SK-N-SH (cell line): Measurements from ENCODE around the gene INO80. TPM values are rescaled to one million over a fixed set of nuclear protein-coding genes. Genes with fewer than 3 reads are reported as not detected.
A peak's percentile ranks its signal among the peaks of the same experiment; 100 is the strongest.

Experiments
- CTCF ChIA-PET: fragments of 300-600, 350-600 bp; formaldehyde crosslinking; extraction: SDS; loops from one replicate; lab custom pipeline; 2021; lab: Yijun Ruan, JAX
- POLR2A ChIA-PET: fragments of 350-600 bp; sonication (Branson Sonifier 250); formaldehyde crosslinking; extraction: SDS; loops from one replicate; lab custom pipeline; 2020; ENCODE audit warnings: antibody characterized with exemption, inconsistent platforms; lab: Yijun Ruan, JAX
- DNase-seq: peaks from one replicate; pipeline ENCODE4 v3.0.0; 2012
- H2AFZ ChIP-seq: fragments of 200-600 bp; sonication (generic); 2 replicates; pipeline ENCODE4 v1.8.1; 2016; ENCODE audit warnings: antibody characterized with exemption, mild to moderate bottlenecking, low read depth
- H3F3A ChIP-seq: fragments of 200-600 bp; sonication (generic); replicated peaks from 2 replicates; pipeline ENCODE3; 2016; ENCODE audit warnings: antibody characterized with exemption, mild to moderate bottlenecking; ENCODE audit not compliant: insufficient read depth
- H3K27ac ChIP-seq, 2 experiments: fragments of 200-500 bp in 1 of 2; fragments of 200-600 bp in 1 of 2; sonication (Bioruptor generic) in 1 of 2; sonication (generic), shearing (Covaris generic) in 1 of 2; 2 replicates each; pipeline versions ENCODE4 v1.5.1 to v1.6.1; 2014 to 2016; ENCODE audit warnings: low read depth in 2 of 2, inconsistent platforms in 1 of 2, low read length in 1 of 2, mild to moderate bottlenecking in 1 of 2, mixed read lengths in 1 of 2
- H3K27me3 ChIP-seq: fragments of 200-600 bp; sonication (generic), shearing (Covaris generic); 2 replicates; pipeline ENCODE4 v1.6.1; 2016; ENCODE audit warnings: mixed run types; ENCODE audit not compliant: insufficient read depth
- H3K36me3 ChIP-seq, 2 experiments: fragments of 200-500 bp in 1 of 2; fragments of 200-600 bp in 1 of 2; sonication (Bioruptor generic) in 1 of 2; sonication (generic) in 1 of 2; replicated peaks in 1 of 2; 2 replicates each; pipeline versions ENCODE3 to v1.5.1; 2014 to 2016; ENCODE audit warnings: low read length in 1 of 2, mild to moderate bottlenecking in 1 of 2; ENCODE audit not compliant: insufficient read depth in 2 of 2, control insufficient read depth in 1 of 2
- H3K4me1 ChIP-seq, 2 experiments: fragments of 200-500 bp in 1 of 2; fragments of 200-600 bp in 1 of 2; sonication (Bioruptor generic) in 1 of 2; sonication (generic), shearing (Covaris generic) in 1 of 2; 2 replicates each; pipeline versions ENCODE4 v1.5.1 to v1.6.1; 2014 to 2016; ENCODE audit warnings: low read depth in 1 of 2, low read length in 1 of 2, mixed run types in 1 of 2; ENCODE audit not compliant: insufficient read depth in 2 of 2, control insufficient read depth in 1 of 2
- H3K4me2 ChIP-seq: fragments of 200-600 bp; sonication (generic), shearing (Covaris generic); 2 replicates; pipeline ENCODE4 v1.6.1; 2017; ENCODE audit warnings: mixed run types
- H3K4me3 ChIP-seq, 2 experiments: fragments of 200-500 bp in 1 of 2; fragments of 200-600 bp in 1 of 2; sonication (Bioruptor generic) in 1 of 2; sonication (generic), shearing (Covaris generic) in 1 of 2; 2 replicates each; pipeline versions ENCODE4 v1.5.1 to v1.8.1; 2014 to 2016; ENCODE audit warnings: low read depth in 2 of 2, inconsistent platforms in 1 of 2, low read length in 1 of 2, mild to moderate bottlenecking in 1 of 2, mixed read lengths in 1 of 2, moderate library complexity in 1 of 2
- H3K79me2 ChIP-seq: fragments of 200-600 bp; sonication (generic); 2 replicates; pipeline ENCODE4 v1.8.1; 2017; ENCODE audit warnings: mild to moderate bottlenecking; ENCODE audit not compliant: insufficient read depth
- H3K9ac ChIP-seq: fragments of 200-600 bp; sonication (generic); 2 replicates; pipeline ENCODE4 v1.6.1; 2017; ENCODE audit warnings: mixed run types
- H3K9me2 ChIP-seq: fragments of 200-600 bp; sonication (generic); 2 replicates; pipeline ENCODE4 v1.6.1; 2017; ENCODE audit warnings: mixed run types
- H3K9me3 ChIP-seq: fragments of 200-600 bp; sonication (generic); 2 replicates; pipeline ENCODE4 v1.6.1; 2017; ENCODE audit warnings: mixed run types, mild to moderate bottlenecking, moderate library complexity
- H4K20me1 ChIP-seq: fragments of 200-600 bp; sonication (generic); 2 replicates; pipeline ENCODE4 v1.6.1; 2017; ENCODE audit warnings: mild to moderate bottlenecking, mixed run types; ENCODE audit not compliant: insufficient read depth
- CHD2 ChIP-seq: fragments of 150-350 bp; IDR thresholded peaks from 2 replicates; pipeline ENCODE4 v1.6.1; 2018; ENCODE audit warnings: low read length; ENCODE audit not compliant: partially characterized antibody
- ELF1 ChIP-seq: IDR thresholded peaks from 2 replicates; pipeline ENCODE4 v1.4.0; 2012
- EP300 ChIP-seq, 2 experiments: IDR thresholded peaks; 2 replicates each; pipeline versions ENCODE4 v1.4.0 to v1.6.1; 2012; ENCODE audit warnings: borderline replicate concordance in 1 of 2, low read depth in 1 of 2, low read length in 1 of 2
- FOSL2 ChIP-seq: IDR thresholded peaks from 2 replicates; pipeline ENCODE4 v1.4.0; 2012; ENCODE audit warnings: low read depth, mild to moderate bottlenecking, moderate library complexity, borderline replicate concordance
- FOXJ3 ChIP-seq: sonication (generic); formaldehyde crosslinking; IDR thresholded peaks from 2 replicates; pipeline ENCODE4 v1.5.1; 2020; ENCODE audit warnings: mild to moderate bottlenecking, missing genetic modification reagents
- FOXM1 ChIP-seq: IDR thresholded peaks from 2 replicates; pipeline ENCODE4 v1.4.0; 2012; ENCODE audit warnings: low read depth, mild to moderate bottlenecking
- IRF3 ChIP-seq: fragments of 150-350 bp; IDR thresholded peaks from 2 replicates; pipeline ENCODE4 v1.6.1; 2016; ENCODE audit warnings: mild to moderate bottlenecking, low read depth, low read length
- JUND ChIP-seq: IDR thresholded peaks from 2 replicates; pipeline ENCODE4 v1.4.0; 2012
- MXI1 ChIP-seq: IDR thresholded peaks from 2 replicates; pipeline ENCODE4 v1.6.1; 2012; ENCODE audit warnings: mild to moderate bottlenecking, low read depth, low read length, improper control_type of control experiment
- NRF1 ChIP-seq: IDR thresholded peaks from 2 replicates; pipeline ENCODE4 v1.6.1; 2012; ENCODE audit warnings: low read depth, mild to moderate bottlenecking, low read length
- POLR2AphosphoS5 ChIP-seq: IDR thresholded peaks from 2 replicates; pipeline ENCODE4 v1.6.1; 2012; ENCODE audit warnings: low read depth, low read length
- RAD21 ChIP-seq: IDR thresholded peaks from 2 replicates; pipeline ENCODE4 v1.6.1; 2012; ENCODE audit warnings: mild to moderate bottlenecking, low read length
- REST ChIP-seq: IDR thresholded peaks from 2 replicates; pipeline ENCODE4 v1.6.1; 2012; ENCODE audit warnings: mild to moderate bottlenecking, low read depth, low read length, moderate library complexity
- RFX5 ChIP-seq: IDR thresholded peaks from 2 replicates; pipeline ENCODE4 v1.6.1; 2012; ENCODE audit warnings: mild to moderate bottlenecking, improper control_type of control experiment, low read length
- SMC3 ChIP-seq: IDR thresholded peaks from 2 replicates; pipeline ENCODE4 v1.6.1; 2012; ENCODE audit warnings: low read depth, low read length, improper control_type of control experiment
- TAF1 ChIP-seq: IDR thresholded peaks from 2 replicates; pipeline ENCODE4 v1.6.1; 2012; ENCODE audit warnings: low read depth, mild to moderate bottlenecking, low read length, moderate library complexity, borderline replicate concordance
- TCF12 ChIP-seq: IDR thresholded peaks from 2 replicates; pipeline ENCODE4 v1.4.0; 2012
- YY1 ChIP-seq: IDR thresholded peaks from 2 replicates; pipeline ENCODE4 v1.4.0; 2012; ENCODE audit warnings: low read depth, mild to moderate bottlenecking
- ZBTB33 ChIP-seq: IDR thresholded peaks from 2 replicates; pipeline ENCODE4 v1.4.0; 2012; ENCODE audit warnings: low read depth, borderline replicate concordance
- WGBS: methylation state at CpG from one replicate; pipeline ENCODE4 v1.1.6; 2017; ENCODE audit warnings: low lambda C conversion rate; 5-methylcytosine and 5-hydroxymethylcytosine counted together
- polyA plus RNA-seq, 3 experiments: library from polyadenylated mRNA; depleted of rRNA; stranded (reverse); fragments of >200 nt; gene quantifications; 2 replicates each; pipeline ENCODE4 v1.2.3, GENCODE V29; 2012
- TF ChIP-seq, protein P1 (sequence below): fragments of 200-600 bp; sonication (generic); IDR thresholded peaks from 2 replicates; pipeline ENCODE4 v1.6.1; 2017; ENCODE audit warnings: antibody characterized with exemption, mild to moderate bottlenecking, moderate library complexity

Gene INO80
- polyA plus RNA-seq, 1 of the 3 experiments (the other 2 are of a cell fraction): 4.6 TPM

DNA sequence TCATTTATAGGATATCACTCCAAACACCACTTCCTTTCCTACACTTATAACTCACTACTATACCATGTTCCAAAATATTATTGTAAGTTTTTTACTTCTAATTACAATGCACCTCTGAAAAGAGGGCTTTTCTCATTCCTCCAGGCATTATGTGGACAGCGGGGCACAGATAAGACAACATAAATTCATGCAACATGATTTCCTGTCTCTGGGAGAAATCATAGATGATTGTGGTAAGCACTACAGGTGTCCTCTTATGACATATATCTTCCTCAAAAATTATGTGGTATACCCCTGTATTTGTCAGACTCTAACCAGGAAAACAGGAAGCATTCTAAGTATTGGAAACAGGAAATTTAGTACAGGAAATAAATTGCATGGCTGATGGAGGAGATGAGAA, 45.7 kb upstream of the INO80 start:
- DNase-seq: no peak
- H3K36me3 ChIP-seq: no peaks in the 10 kb centered on the region
- peaks cover 0 to 13% of the 10 kb centered on the region in 2 experiments; a peak in 1 of 4 replicates for H3K4me1 ChIP-seq
- H3K79me2 ChIP-seq: no peaks in the 10 kb centered on the region
- H3F3A ChIP-seq: peaks cover 16% of the 10 kb centered on the region
- no peak overlapping the region for H3K4me2 ChIP-seq
- no peak overlapping the region for H3K9ac ChIP-seq
- H3K9me2 ChIP-seq: no peaks in the 10 kb centered on the region
- no peak overlapping the region for H2AFZ ChIP-seq
- WGBS: 85% methylated on average over 1 of the region's 1 CpG
- peak overlapping the region; percentile 6 to 52; a peak in 3 of 4 replicates for H3K27ac ChIP-seq
- H3K9me3 ChIP-seq: no peaks in the 10 kb centered on the region
- H3K27me3 ChIP-seq: no peaks in the 10 kb centered on the region
- no peak overlapping the region for H3K4me3 ChIP-seq
- ChIA-PET CTCF (no interaction called here), POLR2A (interaction anchor here (0.6 kb wide), 1 partner anchor 118 kb away, joined by 4 read pairs; no protein-coding TSS in a partner anchor)
- no peaks in the 10 kb centered on the region for H4K20me1 ChIP-seq
- TF ChIP-seq EP300 (IDR thresholded peaks at IDR 0.05; ENCODE audit: borderline replicate concordance in 1 of 2, low read depth in 1 of 2, low read length in 1 of 2) (no peak), MXI1 (no peak), TCF12 (no peak), YY1 (no peak), RAD21 (no peak), ELF1 (no peak), FOXM1 (no peak), FOSL2 (no peak), FOXJ3 (CRISPR knock-in tag) (no peak), SMC3 (no peak)
- TF ChIP-seq, protein P1, sequence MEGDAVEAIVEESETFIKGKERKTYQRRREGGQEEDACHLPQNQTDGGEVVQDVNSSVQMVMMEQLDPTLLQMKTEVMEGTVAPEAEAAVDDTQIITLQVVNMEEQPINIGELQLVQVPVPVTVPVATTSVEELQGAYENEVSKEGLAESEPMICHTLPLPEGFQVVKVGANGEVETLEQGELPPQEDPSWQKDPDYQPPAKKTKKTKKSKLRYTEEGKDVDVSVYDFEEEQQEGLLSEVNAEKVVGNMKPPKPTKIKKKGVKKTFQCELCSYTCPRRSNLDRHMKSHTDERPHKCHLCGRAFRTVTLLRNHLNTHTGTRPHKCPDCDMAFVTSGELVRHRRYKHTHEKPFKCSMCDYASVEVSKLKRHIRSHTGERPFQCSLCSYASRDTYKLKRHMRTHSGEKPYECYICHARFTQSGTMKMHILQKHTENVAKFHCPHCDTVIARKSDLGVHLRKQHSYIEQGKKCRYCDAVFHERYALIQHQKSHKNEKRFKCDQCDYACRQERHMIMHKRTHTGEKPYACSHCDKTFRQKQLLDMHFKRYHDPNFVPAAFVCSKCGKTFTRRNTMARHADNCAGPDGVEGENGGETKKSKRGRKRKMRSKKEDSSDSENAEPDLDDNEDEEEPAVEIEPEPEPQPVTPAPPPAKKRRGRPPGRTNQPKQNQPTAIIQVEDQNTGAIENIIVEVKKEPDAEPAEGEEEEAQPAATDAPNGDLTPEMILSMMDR: no peak

GRCh38 chr15:41161336-41161735, 45.3 kb upstream of the INO80 start:
- no peak for DNase-seq
- no peaks in the 10 kb centered on the region for H3K79me2 ChIP-seq
- peak overlapping the region; percentile 6 to 52; a peak in 3 of 4 replicates for H3K27ac ChIP-seq
- peaks cover 16% of the 10 kb centered on the region for H3F3A ChIP-seq
- peaks cover 0 to 13% of the 10 kb centered on the region in 2 experiments; a peak in 1 of 4 replicates for H3K4me1 ChIP-seq
- no peak overlapping the region for H3K4me3 ChIP-seq
- 0 out of 2 replicates have a peak overlapping the region, but pooled peaks have one; percentile 8 for H3K4me2 ChIP-seq
- H3K36me3 ChIP-seq: no peaks in the 10 kb centered on the region
- WGBS: 46% methylated on average over 6 of the region's 6 CpGs
- CTCF ChIA-PET: no interaction called here
- no peaks in the 10 kb centered on the region for H3K27me3 ChIP-seq
- no peaks in the 10 kb centered on the region for H3K9me2 ChIP-seq
- no peak overlapping the region for H3K9ac ChIP-seq
- H3K9me3 ChIP-seq: no peaks in the 10 kb centered on the region
- peak overlapping the region; percentile 50; the same call in 1 of the 2 replicates for H2AFZ ChIP-seq
- POLR2A ChIA-PET: no interaction called here
- H4K20me1 ChIP-seq: no peaks in the 10 kb centered on the region
- no peak for TF ChIP-seq TAF1
- no peak for TF ChIP-seq JUND
- TF ChIP-seq POLR2AphosphoS5: no peak
- TF ChIP-seq CHD2: no peak
- no peak for TF ChIP-seq IRF3
- TF ChIP-seq RFX5: no peak
- peak; percentile 4; the same call in 1 of the 2 replicates for TF ChIP-seq FOSL2
- TF ChIP-seq EP300 (IDR thresholded peaks at IDR 0.05; ENCODE audit: borderline replicate concordance in 1 of 2, low read depth in 1 of 2, low read length in 1 of 2): no peak
- no peak for TF ChIP-seq ZBTB33
- no peak for TF ChIP-seq TCF12
- TF ChIP-seq NRF1: no peak
- no peak for TF ChIP-seq REST
